ENCODE data around the gene CDO1.

The CDO1 gene

DNA sequence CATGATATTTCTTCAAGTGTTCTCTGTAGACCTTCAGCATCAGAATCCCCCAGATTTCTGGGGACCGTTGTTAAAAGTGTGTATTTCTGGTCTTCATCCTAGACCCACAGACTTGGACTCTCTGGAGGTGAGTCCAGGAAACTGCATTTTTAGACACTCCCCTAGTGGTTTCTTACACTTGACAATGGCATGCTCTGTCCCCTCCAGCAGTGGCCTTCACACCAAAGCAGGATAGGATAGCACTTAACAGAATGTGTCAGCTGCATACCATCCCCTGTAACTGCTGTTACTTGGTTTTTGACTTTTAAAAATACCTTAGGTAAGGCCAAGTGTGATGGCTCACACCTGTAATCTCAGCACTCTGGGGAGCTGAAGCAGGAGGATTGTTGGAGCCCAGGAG is 20.8 kb downstream of the CDO1 start:
- no peak for DNase-seq (ENCODE audit: low read depth)
- H3K4me3 ChIP-seq (ENCODE audit: low read depth, low read length), result no peak overlapping the region
- TF ChIP-seq, protein P1, sequence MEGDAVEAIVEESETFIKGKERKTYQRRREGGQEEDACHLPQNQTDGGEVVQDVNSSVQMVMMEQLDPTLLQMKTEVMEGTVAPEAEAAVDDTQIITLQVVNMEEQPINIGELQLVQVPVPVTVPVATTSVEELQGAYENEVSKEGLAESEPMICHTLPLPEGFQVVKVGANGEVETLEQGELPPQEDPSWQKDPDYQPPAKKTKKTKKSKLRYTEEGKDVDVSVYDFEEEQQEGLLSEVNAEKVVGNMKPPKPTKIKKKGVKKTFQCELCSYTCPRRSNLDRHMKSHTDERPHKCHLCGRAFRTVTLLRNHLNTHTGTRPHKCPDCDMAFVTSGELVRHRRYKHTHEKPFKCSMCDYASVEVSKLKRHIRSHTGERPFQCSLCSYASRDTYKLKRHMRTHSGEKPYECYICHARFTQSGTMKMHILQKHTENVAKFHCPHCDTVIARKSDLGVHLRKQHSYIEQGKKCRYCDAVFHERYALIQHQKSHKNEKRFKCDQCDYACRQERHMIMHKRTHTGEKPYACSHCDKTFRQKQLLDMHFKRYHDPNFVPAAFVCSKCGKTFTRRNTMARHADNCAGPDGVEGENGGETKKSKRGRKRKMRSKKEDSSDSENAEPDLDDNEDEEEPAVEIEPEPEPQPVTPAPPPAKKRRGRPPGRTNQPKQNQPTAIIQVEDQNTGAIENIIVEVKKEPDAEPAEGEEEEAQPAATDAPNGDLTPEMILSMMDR (conservative IDR thresholded peaks at IDR 0.05; ENCODE audit: low read depth, low read length), result no peak

GRCh38 chr5:115788440-115788839 is 28.0 kb downstream of the CDO1 start:
- TF ChIP-seq, protein P1 (conservative IDR thresholded peaks at IDR 0.05; ENCODE audit: low read depth, low read length), result no peak

DNA sequence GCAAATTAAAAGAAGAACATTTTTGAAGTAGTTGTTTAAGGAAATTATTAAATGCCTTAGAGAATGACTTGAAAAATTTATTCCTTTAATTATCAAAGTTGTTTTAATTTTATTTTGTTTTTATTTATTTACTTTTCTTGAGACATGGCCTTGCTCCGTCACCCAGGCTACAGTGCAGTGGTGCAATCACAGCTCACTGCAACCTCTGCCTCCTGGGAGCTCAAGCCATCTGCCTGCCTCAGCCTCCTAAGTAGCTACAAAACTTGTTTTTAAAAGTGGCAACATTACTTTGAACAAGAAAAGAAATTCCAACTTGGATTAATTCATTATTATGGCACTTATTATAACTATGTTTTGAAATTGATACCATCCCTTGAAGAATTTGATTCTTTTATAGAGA is 29.0 kb downstream of the CDO1 start:
- no peak overlapping the region for H3K4me3 ChIP-seq (ENCODE audit: low read depth, low read length)
- TF ChIP-seq, protein P1 (conservative IDR thresholded peaks at IDR 0.05; ENCODE audit: low read depth, low read length), result no peak
- DNase-seq (ENCODE audit: low read depth), result no peak

More at GRCh38 chr5:115788440-115788839, 28.0 kb downstream of the CDO1 start:
- H3K4me3 ChIP-seq (ENCODE audit: low read depth, low read length), result no peak overlapping the region
- no peak for DNase-seq (ENCODE audit: low read depth)

DNA sequence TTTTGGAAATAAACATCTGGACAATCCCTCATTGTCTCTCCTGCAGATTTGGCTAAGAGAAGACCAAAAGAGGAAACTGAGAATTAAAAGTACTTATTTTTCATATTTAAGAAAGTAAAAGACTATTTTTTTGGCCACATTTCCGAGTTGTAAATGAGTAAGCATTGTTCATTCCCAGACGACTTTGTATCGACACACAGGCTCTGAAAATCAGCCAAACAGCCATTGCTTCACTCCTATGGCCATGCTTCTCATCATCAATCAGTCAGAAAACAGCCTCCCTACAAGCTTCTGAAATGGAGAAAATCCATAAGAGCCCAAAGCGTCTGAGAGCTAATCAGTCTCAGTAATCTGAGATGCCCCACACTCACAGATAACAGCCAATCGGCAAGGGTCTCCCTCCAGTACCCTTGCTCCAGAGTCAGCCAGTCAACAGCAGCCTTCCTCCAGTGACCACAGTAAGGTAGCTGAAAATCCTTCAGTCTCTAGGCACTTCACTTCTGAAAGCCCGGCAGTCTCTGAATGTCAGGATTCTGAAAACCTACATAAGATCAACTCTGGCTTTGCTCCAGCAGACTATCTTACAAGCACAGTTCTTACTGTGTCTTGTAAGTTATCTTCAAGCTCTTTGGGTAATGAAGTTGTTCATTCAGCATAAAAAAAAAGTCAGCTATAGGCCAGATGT is 30.9 kb downstream of the CDO1 start:
- TF ChIP-seq, protein P1 (conservative IDR thresholded peaks at IDR 0.05; ENCODE audit: low read depth, low read length), result no peak
- H3K4me3 ChIP-seq (ENCODE audit: low read depth, low read length), result no peak overlapping the region
- peak; percentile 6 for DNase-seq (ENCODE audit: low read depth)

- DNase-seq (ENCODE audit: low read depth), result peak; percentile 6
- H3K4me3 ChIP-seq (ENCODE audit: low read depth, low read length), result no peak overlapping the region
- TF ChIP-seq, protein P1 (conservative IDR thresholded peaks at IDR 0.05; ENCODE audit: low read depth, low read length), result no peak
These were observed 38.0 kb downstream of the CDO1 start for GRCh38 chr5:115778417-115778816.

DNA sequence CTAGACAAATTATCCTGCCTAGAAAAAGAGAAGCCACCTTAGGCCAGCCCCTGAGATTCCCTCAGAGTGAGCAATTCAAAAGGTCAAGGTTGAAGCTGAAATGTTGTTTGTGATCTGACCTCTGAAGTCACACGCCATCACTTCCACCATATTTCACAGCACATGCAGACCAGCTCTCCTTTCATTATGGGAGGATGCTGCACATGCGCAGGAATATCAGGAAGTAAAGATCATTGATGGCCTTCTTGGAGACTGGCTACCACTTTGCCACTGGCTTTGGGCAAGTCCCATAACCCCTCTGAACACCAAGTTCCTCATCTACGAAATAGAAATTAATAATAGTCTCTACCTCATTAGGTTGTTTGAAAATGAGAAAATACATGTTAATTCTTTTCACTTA is 39.5 kb downstream of the CDO1 start:
- no peak overlapping the region for H3K4me3 ChIP-seq (ENCODE audit: low read depth, low read length)
- DNase-seq (ENCODE audit: low read depth), result no peak
- TF ChIP-seq, protein P1 (conservative IDR thresholded peaks at IDR 0.05; ENCODE audit: low read depth, low read length), result no peak

GRCh38 chr5:115775999-115776398 is 40.5 kb downstream of the CDO1 start:
- TF ChIP-seq, protein P1 (conservative IDR thresholded peaks at IDR 0.05; ENCODE audit: low read depth, low read length), result no peak

More at GRCh38 chr5:115775999-115776398, 40.5 kb downstream of the CDO1 start:
- no peak for DNase-seq (ENCODE audit: low read depth)
- H3K4me3 ChIP-seq (ENCODE audit: low read depth, low read length), result no peak overlapping the region

All from choroid plexus epithelial cell (primary cell).